Keratinocyte (primary cell): ENCODE data around the gene TRAP1. TPM values are rescaled to one million over a fixed set of nuclear protein-coding genes. Genes with fewer than 3 reads are reported as not detected.

Experiments
- DNase-seq: peaks from one replicate; pipeline ENCODE4 v3.0.0-alpha.2; 2011; ENCODE audit warnings: low read depth, missing footprints, low spot score
- FAIRE-seq: peaks from 2 replicates; lab custom pipeline; 2011; peaks lifted over from hg19 to GRCh38; lab: Jason Lieb, UNC
- H2AFZ ChIP-seq: 2 replicates; pipeline ENCODE4 v1.6.0; 2012; ENCODE audit warnings: low read length, control low read depth, inconsistent platforms; ENCODE audit not compliant: control insufficient read depth
- H3K27ac ChIP-seq: 2 replicates; pipeline ENCODE4 v1.5.1; 2011; ENCODE audit warnings: low read length; ENCODE audit not compliant: control insufficient read depth, insufficient read depth
- H3K27me3 ChIP-seq: 3 replicates; pipeline ENCODE4 v1.6.0; 2011; ENCODE audit warnings: low read length; ENCODE audit not compliant: control insufficient read depth, insufficient read depth; ENCODE audit errors: extremely low read depth
- H3K36me3 ChIP-seq, 2 experiments: 2 replicates in 1 of 2; 3 replicates in 1 of 2; pipeline ENCODE4 v1.5.1; 2011; ENCODE audit warnings: low read length in 2 of 2, mild to moderate bottlenecking in 1 of 2; ENCODE audit not compliant: control insufficient read depth in 2 of 2, insufficient read depth in 2 of 2; ENCODE audit errors: extremely low read depth in 1 of 2
- H3K4me1 ChIP-seq: 3 replicates; pipeline ENCODE4 v1.5.1; 2011; ENCODE audit warnings: low read length; ENCODE audit not compliant: control insufficient read depth, insufficient read depth; ENCODE audit errors: extremely low read depth
- H3K4me2 ChIP-seq: 3 replicates; pipeline ENCODE4 v1.6.0; 2011; ENCODE audit warnings: low read depth, low read length; ENCODE audit not compliant: control insufficient read depth, insufficient read depth; ENCODE audit errors: extremely low read depth
- H3K4me3 ChIP-seq, 3 experiments: fragments of 200-600 bp in 1 of 3; sonication (generic) in 1 of 3; 2 replicates in 2 of 3; 3 replicates in 1 of 3; pipeline ENCODE4 v1.5.1; 2011 to 2016; ENCODE audit warnings: low read length in 3 of 3, mild to moderate bottlenecking in 3 of 3, control low read depth in 2 of 3, inconsistent platforms in 1 of 3, low read depth in 1 of 3, mixed read lengths in 1 of 3, mixed run types in 1 of 3, moderate library complexity in 1 of 3; ENCODE audit not compliant: control insufficient read depth in 2 of 3, insufficient read depth in 2 of 3; ENCODE audit errors: extremely low read depth in 1 of 3
- H3K79me2 ChIP-seq: 2 replicates; pipeline ENCODE4 v1.6.0; 2012; ENCODE audit warnings: low read length; ENCODE audit not compliant: control insufficient read depth, insufficient read depth
- H3K9ac ChIP-seq: 3 replicates; pipeline ENCODE4 v1.6.0; 2011; ENCODE audit warnings: low read length; ENCODE audit not compliant: control insufficient read depth, insufficient read depth; ENCODE audit errors: extremely low read depth
- H3K9me1 ChIP-seq: 3 replicates; pipeline ENCODE4 v1.6.0; 2011; ENCODE audit warnings: low read length; ENCODE audit not compliant: control insufficient read depth, insufficient read depth; ENCODE audit errors: extremely low read depth
- H3K9me3 ChIP-seq: 2 replicates; pipeline ENCODE4 v1.5.1; 2012; ENCODE audit warnings: low read depth, low read length; ENCODE audit not compliant: control insufficient read depth
- H4K20me1 ChIP-seq: 3 replicates; pipeline ENCODE4 v1.6.0; 2011; ENCODE audit warnings: low read length; ENCODE audit not compliant: control insufficient read depth, insufficient read depth; ENCODE audit errors: extremely low read depth
- CTCF ChIP-seq, 3 experiments: IDR thresholded peaks in 1 of 3; conservative IDR thresholded peaks in 1 of 3; optimal IDR thresholded peaks in 1 of 3; 2 replicates in 2 of 3; 3 replicates in 1 of 3; pipeline versions ENCODE3 to v1.5.1; 2011; ENCODE audit warnings: low read length in 3 of 3, mild to moderate bottlenecking in 3 of 3, moderate library complexity in 2 of 3, control low read depth in 1 of 3, inconsistent platforms in 1 of 3; ENCODE audit not compliant: insufficient read depth in 2 of 3; ENCODE audit errors: extremely low read depth in 1 of 3
- EZH2 ChIP-seq: IDR thresholded peaks from one replicate; pipeline ENCODE4 v1.6.1; 2012; ENCODE audit warnings: inconsistent platforms, mild to moderate bottlenecking, low read length, moderate library complexity
- dilution Hi-C: fragments of 300-500 bp; cut with MboI; formaldehyde crosslinking; loops from one replicate; pipeline ENCODE4 v1.7.0; 2020; ENCODE audit warnings: low sequenced_read_pairs; ENCODE audit not compliant: extremely low pct_ligation_motif_present
- polyA plus RNA-seq, 5 experiments: library from polyadenylated mRNA; depleted of rRNA in 3 of 5; stranded (reverse) in 3 of 5; stranded (forward) in 1 of 5; unstranded in 1 of 5; fragments of >200 nt; gene quantifications; 1 replicate in 1 of 5; 2 replicates in 3 of 5; 3 replicates in 1 of 5; pipeline versions ENCODE4 v1.2.1 to v1.2.3, GENCODE V29; 2011 to 2012; ENCODE audit warnings: missing spikeins in 2 of 5, low read depth in 1 of 5, low replicate concordance in 1 of 5

Gene TRAP1
- polyA plus RNA-seq, 1 donor (not counting 4 experiments of a cell fraction or from before 2014, with no cell fraction given): 106 TPM

- dilution Hi-C loops: no loop called here
- TF ChIP-seq CTCF (optimal IDR thresholded peaks at IDR 0.05 in 1 of 3, IDR thresholded peaks at IDR 0.05 in 1 of 3, conservative IDR thresholded peaks at IDR 0.05 in 1 of 3; ENCODE audit: extremely low read depth in 1 of 3, insufficient read depth in 2 of 3, low read length in 3 of 3): no peak
- TF ChIP-seq EZH2: no peak
- peaks cover 4% of the 10 kb centered on the region for H4K20me1 ChIP-seq
Measured at GRCh38 chr16:3764409-3764808, 47.1 kb upstream of the TRAP1 start.

GRCh38 chr16:3762107-3762750 is 44.9 kb upstream of the TRAP1 start:
- TF ChIP-seq CTCF (optimal IDR thresholded peaks at IDR 0.05 in 1 of 3, IDR thresholded peaks at IDR 0.05 in 1 of 3, conservative IDR thresholded peaks at IDR 0.05 in 1 of 3; ENCODE audit: extremely low read depth in 1 of 3, insufficient read depth in 2 of 3, low read length in 3 of 3): no peak
- no peak for TF ChIP-seq EZH2
- H3K79me2 ChIP-seq: no peaks in the 10 kb centered on the region
- H2AFZ ChIP-seq: no peak overlapping the region
- H3K4me2 ChIP-seq: no peak overlapping the region
- H3K4me1 ChIP-seq: no peaks in the 10 kb centered on the region
- peaks cover 16 to 22% of the 10 kb centered on the region in 2 experiments for H3K36me3 ChIP-seq
- no peaks in the 10 kb centered on the region for H3K9me1 ChIP-seq
- H3K27me3 ChIP-seq: no peaks in the 10 kb centered on the region
- no peaks in the 10 kb centered on the region for H3K9me3 ChIP-seq
- no peak overlapping the region for H3K27ac ChIP-seq
- DNase-seq (no peak), FAIRE-seq (no peak)
- no peak overlapping the region for H3K4me3 ChIP-seq
- peaks cover 3% of the 10 kb centered on the region for H4K20me1 ChIP-seq
- H3K9ac ChIP-seq: no peak overlapping the region
- dilution Hi-C loops: no loop called here

More at GRCh38 chr16:3764409-3764808, 47.1 kb upstream of the TRAP1 start:
- H3K4me1 ChIP-seq: no peaks in the 10 kb centered on the region
- H3K4me2 ChIP-seq: no peak overlapping the region
- H3K4me3 ChIP-seq: no peak overlapping the region
- H3K79me2 ChIP-seq: no peaks in the 10 kb centered on the region
- no peaks in the 10 kb centered on the region for H3K27me3 ChIP-seq
- H2AFZ ChIP-seq: no peak overlapping the region
- peaks cover 21 to 24% of the 10 kb centered on the region in 2 experiments for H3K36me3 ChIP-seq
- H3K9ac ChIP-seq: no peak overlapping the region
- no peaks in the 10 kb centered on the region for H3K9me3 ChIP-seq
- FAIRE-seq (no peak), DNase-seq (no peak)
- no peak overlapping the region for H3K27ac ChIP-seq
- no peaks in the 10 kb centered on the region for H3K9me1 ChIP-seq
